SK-N-SH treated with all-trans-retinoic acid at 6 μM for 48 hours (cell line): ENCODE results near the gene BCL7B.

Experiments
- ATAC-seq: fragments of 200-7000 bp; cut with Tn5 transposase; 3 replicates; pipeline ENCODE4 v1.9.1; 2020; ENCODE audit warnings: mild to moderate bottlenecking, moderate library complexity
- ARNTL ChIP-seq: fragments of 450-650 bp; formaldehyde crosslinking; IDR thresholded peaks from 2 replicates; pipeline ENCODE4 v1.5.0; 2020; ENCODE audit warnings: low read depth, mild to moderate bottlenecking, moderate library complexity, borderline replicate concordance
- BACH2 ChIP-seq: fragments of 250-450 bp; sonication (Bioruptor Pico); IDR thresholded peaks from 2 replicates; pipeline ENCODE4 v1.9.0; 2021; ENCODE audit warnings: mild to moderate bottlenecking, borderline replicate concordance
- CSDC2 ChIP-seq: fragments of 250-450 bp; sonication (Bioruptor Pico); IDR thresholded peaks from 2 replicates; pipeline ENCODE4 v1.5.0; 2020; ENCODE audit warnings: mild to moderate bottlenecking, moderate library complexity
- ESRRG ChIP-seq: fragments of 250-450 bp; sonication (Bioruptor Pico); IDR thresholded peaks from 2 replicates; pipeline ENCODE4 v1.6.1; 2021; ENCODE audit warnings: mild to moderate bottlenecking
- GLIS3 ChIP-seq: fragments of 250-450 bp; sonication (Bioruptor Pico); IDR thresholded peaks from 2 replicates; pipeline ENCODE4 v1.5.0; 2020; ENCODE audit warnings: mild to moderate bottlenecking, moderate library complexity
- ISL1 ChIP-seq: fragments of 250-450 bp; sonication (Bioruptor Pico); IDR thresholded peaks from 2 replicates; pipeline ENCODE4 v2.1.2; 2022; ENCODE audit warnings: mild to moderate bottlenecking, moderate library complexity
- OSR1 ChIP-seq: fragments of 250-450 bp; sonication (Bioruptor Pico); IDR thresholded peaks from 2 replicates; pipeline ENCODE4 v1.8.0; 2022; ENCODE audit warnings: moderate library complexity, mild to moderate bottlenecking, inconsistent platforms
- PPARA ChIP-seq: fragments of 250-450 bp; sonication (Bioruptor Pico); IDR thresholded peaks from 2 replicates; pipeline ENCODE4 v1.5.0; 2020; ENCODE audit warnings: mild to moderate bottlenecking, borderline replicate concordance
- RARB ChIP-seq: fragments of 250-450 bp; sonication (Bioruptor Pico); IDR thresholded peaks from 2 replicates; pipeline ENCODE4 v1.8.0; 2021; ENCODE audit warnings: mild to moderate bottlenecking, moderate library complexity
- SNAI2 ChIP-seq: fragments of 250-450 bp; sonication (Bioruptor Pico); IDR thresholded peaks from 2 replicates; pipeline ENCODE4 v1.5.0; 2020; ENCODE audit warnings: mild to moderate bottlenecking, moderate library complexity
- TCF4 ChIP-seq: fragments of 250-450 bp; sonication (Bioruptor Pico); IDR thresholded peaks from 2 replicates; pipeline ENCODE4 v1.8.0; 2021; ENCODE audit warnings: mild to moderate bottlenecking, moderate library complexity, borderline replicate concordance
- TOX ChIP-seq: fragments of 250-450 bp; sonication (Bioruptor Pico); IDR thresholded peaks from 2 replicates; pipeline ENCODE4 v1.8.0; 2021; ENCODE audit warnings: mild to moderate bottlenecking, moderate library complexity, borderline replicate concordance
- ZFP3 ChIP-seq: fragments of 250-450 bp; sonication (Bioruptor Pico); IDR thresholded peaks from 2 replicates; pipeline ENCODE4 v1.5.0; 2020; ENCODE audit warnings: mild to moderate bottlenecking, moderate library complexity
- ZFP30 ChIP-seq: fragments of 450-650 bp; formaldehyde crosslinking; IDR thresholded peaks from 2 replicates; pipeline ENCODE4 v1.5.0; 2022; ENCODE audit warnings: mild to moderate bottlenecking, moderate library complexity
- ZNF565 ChIP-seq: fragments of 450-650 bp; formaldehyde crosslinking; conservative IDR thresholded peaks from 2 replicates; pipeline ENCODE4 v1.5.0; 2020; ENCODE audit warnings: low read depth, mild to moderate bottlenecking, moderate library complexity
- ZNF70 ChIP-seq: fragments of 450-650 bp; formaldehyde crosslinking; IDR thresholded peaks from 2 replicates; pipeline ENCODE4 v1.5.0; 2020; ENCODE audit warnings: mild to moderate bottlenecking, moderate library complexity
- TF ChIP-seq, protein P1 (sequence below): fragments of 250-450 bp; sonication (Bioruptor Pico); IDR thresholded peaks from 2 replicates; pipeline ENCODE4 v1.5.1; 2020; ENCODE audit warnings: low read depth, mild to moderate bottlenecking, moderate library complexity
- TF ChIP-seq, protein P2 (sequence below): fragments of 250-450 bp; sonication (Bioruptor Pico); IDR thresholded peaks from 2 replicates; pipeline ENCODE4 v1.8.0; 2021; ENCODE audit warnings: low read depth, mild to moderate bottlenecking, moderate library complexity, borderline replicate concordance
- TF ChIP-seq, protein P3 (sequence below): fragments of 250-450 bp; sonication (Bioruptor Pico); IDR thresholded peaks from 2 replicates; pipeline ENCODE4 v1.5.0; 2020; ENCODE audit warnings: mild to moderate bottlenecking, moderate library complexity

BCL7B gene

DNA sequence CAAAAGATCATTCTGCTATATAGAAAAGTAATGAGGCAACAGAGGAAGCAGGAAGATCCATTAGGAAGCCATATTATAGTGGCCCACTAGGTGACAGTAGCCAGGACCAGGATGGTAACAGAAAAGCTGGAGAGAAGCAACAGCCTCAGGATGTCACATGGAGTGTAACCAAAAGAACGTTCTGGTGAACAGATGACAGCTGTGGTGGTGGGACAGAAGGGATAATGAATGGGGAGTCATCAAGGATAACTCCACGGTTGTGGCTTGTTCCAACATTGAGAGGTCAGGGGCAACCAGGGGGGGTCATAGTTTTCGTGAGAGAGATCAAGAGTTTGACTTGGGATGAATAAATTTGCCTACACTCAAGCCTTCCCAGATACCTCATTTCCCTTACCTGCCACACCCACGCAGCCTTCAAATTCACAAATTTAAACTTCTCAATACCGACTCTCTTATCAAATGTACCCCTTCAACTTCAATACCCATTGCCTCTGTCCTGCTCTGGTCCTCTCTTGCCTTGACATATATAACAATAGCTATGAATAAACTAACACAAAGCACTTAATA is 11.6 kb upstream of the BCL7B start:
- no peak for ATAC-seq
- TF ChIP-seq SNAI2 (CRISPR knock-in tag) (no peak), TCF4 (CRISPR knock-in tag) (no peak), PPARA (no peak), ZFP30 (no peak), ZNF565 (no peak), ARNTL (CRISPR knock-in tag) (no peak)
- TF ChIP-seq, protein P1, sequence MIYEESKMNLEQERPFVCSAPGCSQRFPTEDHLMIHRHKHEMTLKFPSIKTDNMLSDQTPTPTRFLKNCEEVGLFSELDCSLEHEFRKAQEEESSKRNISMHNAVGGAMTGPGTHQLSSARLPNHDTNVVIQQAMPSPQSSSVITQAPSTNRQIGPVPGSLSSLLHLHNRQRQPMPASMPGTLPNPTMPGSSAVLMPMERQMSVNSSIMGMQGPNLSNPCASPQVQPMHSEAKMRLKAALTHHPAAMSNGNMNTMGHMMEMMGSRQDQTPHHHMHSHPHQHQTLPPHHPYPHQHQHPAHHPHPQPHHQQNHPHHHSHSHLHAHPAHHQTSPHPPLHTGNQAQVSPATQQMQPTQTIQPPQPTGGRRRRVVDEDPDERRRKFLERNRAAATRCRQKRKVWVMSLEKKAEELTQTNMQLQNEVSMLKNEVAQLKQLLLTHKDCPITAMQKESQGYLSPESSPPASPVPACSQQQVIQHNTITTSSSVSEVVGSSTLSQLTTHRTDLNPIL (CRISPR knock-in tag): no peak

DNA sequence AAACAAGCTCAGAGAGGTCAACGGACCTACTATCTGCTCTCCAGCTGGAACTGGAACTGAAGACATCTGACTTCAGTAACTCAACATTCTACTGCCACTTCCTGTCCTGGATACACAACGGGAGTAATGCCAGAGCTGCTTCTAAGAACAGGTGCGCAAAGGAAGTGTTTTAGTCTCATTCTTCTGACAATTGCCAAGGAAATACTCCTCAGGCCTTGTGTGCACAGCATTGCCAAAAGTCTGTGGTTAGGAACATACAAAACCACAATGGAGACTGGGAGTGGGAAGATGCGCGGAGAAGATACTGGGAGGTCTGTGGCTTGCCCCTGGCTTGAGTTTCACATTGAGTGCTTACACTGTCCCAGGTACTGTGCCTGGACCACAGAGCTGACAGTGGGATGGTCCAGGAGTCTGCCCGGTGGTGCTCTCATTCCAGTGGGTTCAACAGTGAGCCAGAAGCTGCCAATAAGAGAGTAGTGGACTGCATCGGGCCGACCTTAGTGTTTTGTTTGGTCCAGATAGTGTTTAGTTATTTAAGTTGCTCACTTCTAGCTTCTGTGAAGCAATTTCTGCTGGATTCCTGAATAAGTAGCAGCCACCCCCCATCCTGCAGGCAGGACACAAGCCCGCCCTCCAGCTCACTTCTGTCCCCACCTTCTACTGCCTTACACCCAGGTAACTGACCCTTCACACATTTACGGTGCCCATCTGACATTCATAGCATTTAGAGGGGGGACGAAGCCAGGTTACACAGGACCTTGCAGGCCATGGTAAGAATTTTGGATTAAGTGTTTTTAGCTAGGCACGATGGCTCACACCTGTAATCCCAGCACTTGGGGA is 10.6 kb upstream of the BCL7B start:
- ATAC-seq: peak; percentile 16; the same call in 2 of the 3 replicates
- TF ChIP-seq, protein P2, sequence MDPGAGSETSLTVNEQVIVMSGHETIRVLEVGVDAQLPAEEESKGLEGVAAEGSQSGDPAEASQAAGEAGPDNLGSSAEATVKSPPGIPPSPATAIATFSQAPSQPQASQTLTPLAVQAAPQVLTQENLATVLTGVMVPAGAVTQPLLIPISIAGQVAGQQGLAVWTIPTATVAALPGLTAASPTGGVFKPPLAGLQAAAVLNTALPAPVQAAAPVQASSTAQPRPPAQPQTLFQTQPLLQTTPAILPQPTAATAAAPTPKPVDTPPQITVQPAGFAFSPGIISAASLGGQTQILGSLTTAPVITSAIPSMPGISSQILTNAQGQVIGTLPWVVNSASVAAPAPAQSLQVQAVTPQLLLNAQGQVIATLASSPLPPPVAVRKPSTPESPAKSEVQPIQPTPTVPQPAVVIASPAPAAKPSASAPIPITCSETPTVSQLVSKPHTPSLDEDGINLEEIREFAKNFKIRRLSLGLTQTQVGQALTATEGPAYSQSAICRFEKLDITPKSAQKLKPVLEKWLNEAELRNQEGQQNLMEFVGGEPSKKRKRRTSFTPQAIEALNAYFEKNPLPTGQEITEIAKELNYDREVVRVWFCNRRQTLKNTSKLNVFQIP (CRISPR knock-in tag): no peak
- TF ChIP-seq TCF4 (CRISPR knock-in tag): no peak
- no peak for TF ChIP-seq OSR1
- TF ChIP-seq ARNTL (CRISPR knock-in tag): no peak
- no peak for TF ChIP-seq CSDC2 (CRISPR knock-in tag)
- TF ChIP-seq, protein P3, sequence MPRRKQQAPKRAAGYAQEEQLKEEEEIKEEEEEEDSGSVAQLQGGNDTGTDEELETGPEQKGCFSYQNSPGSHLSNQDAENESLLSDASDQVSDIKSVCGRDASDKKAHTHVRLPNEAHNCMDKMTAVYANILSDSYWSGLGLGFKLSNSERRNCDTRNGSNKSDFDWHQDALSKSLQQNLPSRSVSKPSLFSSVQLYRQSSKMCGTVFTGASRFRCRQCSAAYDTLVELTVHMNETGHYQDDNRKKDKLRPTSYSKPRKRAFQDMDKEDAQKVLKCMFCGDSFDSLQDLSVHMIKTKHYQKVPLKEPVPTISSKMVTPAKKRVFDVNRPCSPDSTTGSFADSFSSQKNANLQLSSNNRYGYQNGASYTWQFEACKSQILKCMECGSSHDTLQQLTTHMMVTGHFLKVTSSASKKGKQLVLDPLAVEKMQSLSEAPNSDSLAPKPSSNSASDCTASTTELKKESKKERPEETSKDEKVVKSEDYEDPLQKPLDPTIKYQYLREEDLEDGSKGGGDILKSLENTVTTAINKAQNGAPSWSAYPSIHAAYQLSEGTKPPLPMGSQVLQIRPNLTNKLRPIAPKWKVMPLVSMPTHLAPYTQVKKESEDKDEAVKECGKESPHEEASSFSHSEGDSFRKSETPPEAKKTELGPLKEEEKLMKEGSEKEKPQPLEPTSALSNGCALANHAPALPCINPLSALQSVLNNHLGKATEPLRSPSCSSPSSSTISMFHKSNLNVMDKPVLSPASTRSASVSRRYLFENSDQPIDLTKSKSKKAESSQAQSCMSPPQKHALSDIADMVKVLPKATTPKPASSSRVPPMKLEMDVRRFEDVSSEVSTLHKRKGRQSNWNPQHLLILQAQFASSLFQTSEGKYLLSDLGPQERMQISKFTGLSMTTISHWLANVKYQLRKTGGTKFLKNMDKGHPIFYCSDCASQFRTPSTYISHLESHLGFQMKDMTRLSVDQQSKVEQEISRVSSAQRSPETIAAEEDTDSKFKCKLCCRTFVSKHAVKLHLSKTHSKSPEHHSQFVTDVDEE: no peak
- TF ChIP-seq ISL1 (CRISPR knock-in tag): no peak

DNA sequence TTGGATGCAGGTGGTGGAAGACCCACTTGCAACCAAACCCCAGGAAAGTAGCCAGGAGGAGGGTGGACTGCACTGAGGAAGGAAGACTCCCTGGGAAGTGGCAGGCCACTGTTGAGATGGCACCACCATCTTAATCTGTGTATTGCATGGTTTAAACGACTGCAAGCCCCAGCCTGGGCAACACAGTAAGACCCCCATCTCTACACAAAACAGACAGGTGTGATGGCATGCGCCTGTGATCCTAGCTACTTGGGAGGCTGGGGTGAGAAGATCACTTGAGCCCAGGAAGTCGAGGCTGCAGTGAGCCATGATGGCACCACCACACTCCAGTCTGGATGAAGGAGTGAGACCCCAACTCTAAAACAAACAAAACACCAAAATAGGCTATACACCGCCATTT is 9.7 kb upstream of the BCL7B start:
- no peak for ATAC-seq
- no peak for TF ChIP-seq CSDC2 (CRISPR knock-in tag)
- no peak for TF ChIP-seq SNAI2 (CRISPR knock-in tag)
- no peak for TF ChIP-seq GLIS3
- no peak for TF ChIP-seq ISL1 (CRISPR knock-in tag)
- no peak for TF ChIP-seq ESRRG (CRISPR knock-in tag)
- no peak for TF ChIP-seq ZNF70 (CRISPR knock-in tag)
- TF ChIP-seq TCF4 (CRISPR knock-in tag): no peak
- TF ChIP-seq ARNTL (CRISPR knock-in tag): no peak
- TF ChIP-seq RARB (CRISPR knock-in tag): no peak
- TF ChIP-seq BACH2 (CRISPR knock-in tag): no peak
- TF ChIP-seq ZFP30: no peak
- TF ChIP-seq, protein P3: no peak
- no peak for TF ChIP-seq TOX (CRISPR knock-in tag)
- no peak for TF ChIP-seq ZFP3 (CRISPR knock-in tag)
- no peak for TF ChIP-seq PPARA

DNA sequence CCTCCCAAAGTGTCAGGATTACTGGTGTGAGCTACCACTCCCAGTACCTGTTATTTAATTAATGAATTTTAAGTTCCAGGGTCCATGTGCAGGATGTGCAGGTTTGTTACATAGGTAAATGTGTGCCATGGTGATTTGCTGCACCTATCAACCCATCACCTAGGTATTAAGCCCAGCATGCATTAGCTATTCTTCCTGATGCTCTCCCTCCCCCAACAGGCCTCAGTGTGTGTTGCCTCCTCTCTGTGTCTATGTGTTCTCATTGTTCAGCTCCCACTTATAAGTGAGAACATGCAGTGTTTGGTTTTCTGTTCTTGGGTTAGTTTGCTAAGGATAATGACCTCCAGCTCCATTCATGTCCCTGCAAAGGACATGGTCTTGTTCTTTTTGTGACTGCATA is 8.9 kb upstream of the BCL7B start:
- ATAC-seq: peak; percentile 5; the same call in 2 of the 3 replicates
